Measurements from ENCODE around the gene SH2D4B.

Gene SH2D4B

DNA sequence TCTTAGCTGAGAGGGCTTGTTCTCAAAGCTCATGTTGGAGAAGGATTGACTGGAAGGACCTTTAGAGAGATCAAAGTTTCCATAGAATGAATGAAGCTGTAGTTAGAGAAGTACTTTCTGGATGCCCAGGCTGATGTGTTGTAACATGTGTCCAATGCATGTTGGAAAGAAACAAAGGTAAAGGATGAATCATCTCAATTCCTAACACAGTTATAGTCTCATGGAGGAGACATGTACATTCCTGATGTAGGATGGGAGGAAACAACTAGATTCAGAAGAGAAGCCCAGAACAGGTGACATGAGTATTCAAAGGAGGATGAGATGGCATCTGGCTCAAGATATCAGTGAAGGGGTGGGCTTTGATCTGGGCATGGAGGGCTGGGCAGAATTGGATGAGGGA is 152.7 kb downstream of the SH2D4B start:
- H3K27me3 ChIP-seq (ENCODE audit: insufficient read depth, poor library complexity, severe bottlenecking), result peaks cover 3% of the 10 kb centered on the region

DNA sequence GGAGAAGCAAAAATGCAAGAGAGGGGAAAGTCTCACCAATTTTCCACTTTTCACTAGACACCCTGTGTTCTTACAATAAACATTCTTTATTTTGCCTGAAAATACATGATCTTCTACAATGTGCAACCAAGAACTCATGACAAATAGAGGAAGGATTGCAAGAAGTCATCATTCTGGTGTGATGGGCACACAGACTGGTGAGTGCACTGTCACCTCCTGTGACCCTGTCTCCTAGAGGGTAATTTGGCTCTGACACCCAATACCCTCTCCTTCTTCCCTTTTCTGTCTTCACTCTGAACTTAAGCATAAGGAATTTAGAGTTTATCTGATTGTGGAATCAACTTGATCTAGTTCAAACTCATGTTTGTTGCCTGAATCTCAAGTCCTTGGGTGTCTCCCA is 153.7 kb downstream of the SH2D4B start:
- Histone ChIP-seq H3K27ac (replicated peaks) (no peak overlapping the region), H3K4me3 (replicated peaks; ENCODE audit: insufficient read depth, low read length) (no peak overlapping the region), H3K27me3 (ENCODE audit: insufficient read depth, poor library complexity, severe bottlenecking) (peaks cover 3% of the 10 kb centered on the region)
- TF ChIP-seq, protein P1, sequence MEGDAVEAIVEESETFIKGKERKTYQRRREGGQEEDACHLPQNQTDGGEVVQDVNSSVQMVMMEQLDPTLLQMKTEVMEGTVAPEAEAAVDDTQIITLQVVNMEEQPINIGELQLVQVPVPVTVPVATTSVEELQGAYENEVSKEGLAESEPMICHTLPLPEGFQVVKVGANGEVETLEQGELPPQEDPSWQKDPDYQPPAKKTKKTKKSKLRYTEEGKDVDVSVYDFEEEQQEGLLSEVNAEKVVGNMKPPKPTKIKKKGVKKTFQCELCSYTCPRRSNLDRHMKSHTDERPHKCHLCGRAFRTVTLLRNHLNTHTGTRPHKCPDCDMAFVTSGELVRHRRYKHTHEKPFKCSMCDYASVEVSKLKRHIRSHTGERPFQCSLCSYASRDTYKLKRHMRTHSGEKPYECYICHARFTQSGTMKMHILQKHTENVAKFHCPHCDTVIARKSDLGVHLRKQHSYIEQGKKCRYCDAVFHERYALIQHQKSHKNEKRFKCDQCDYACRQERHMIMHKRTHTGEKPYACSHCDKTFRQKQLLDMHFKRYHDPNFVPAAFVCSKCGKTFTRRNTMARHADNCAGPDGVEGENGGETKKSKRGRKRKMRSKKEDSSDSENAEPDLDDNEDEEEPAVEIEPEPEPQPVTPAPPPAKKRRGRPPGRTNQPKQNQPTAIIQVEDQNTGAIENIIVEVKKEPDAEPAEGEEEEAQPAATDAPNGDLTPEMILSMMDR (IDR thresholded peaks at IDR 0.05; ENCODE audit: insufficient read depth, low read length), result no peak
- no peak for TF ChIP-seq POLR2AphosphoS5 (IDR thresholded peaks at IDR 0.05; ENCODE audit: low read depth)
- TF ChIP-seq SPI1 (IDR thresholded peaks at IDR 0.05; ENCODE audit: borderline replicate concordance, low read depth), result no peak
- TF ChIP-seq GABPA (IDR thresholded peaks at IDR 0.05; ENCODE audit: low read depth), result no peak
- TF ChIP-seq, protein P2, sequence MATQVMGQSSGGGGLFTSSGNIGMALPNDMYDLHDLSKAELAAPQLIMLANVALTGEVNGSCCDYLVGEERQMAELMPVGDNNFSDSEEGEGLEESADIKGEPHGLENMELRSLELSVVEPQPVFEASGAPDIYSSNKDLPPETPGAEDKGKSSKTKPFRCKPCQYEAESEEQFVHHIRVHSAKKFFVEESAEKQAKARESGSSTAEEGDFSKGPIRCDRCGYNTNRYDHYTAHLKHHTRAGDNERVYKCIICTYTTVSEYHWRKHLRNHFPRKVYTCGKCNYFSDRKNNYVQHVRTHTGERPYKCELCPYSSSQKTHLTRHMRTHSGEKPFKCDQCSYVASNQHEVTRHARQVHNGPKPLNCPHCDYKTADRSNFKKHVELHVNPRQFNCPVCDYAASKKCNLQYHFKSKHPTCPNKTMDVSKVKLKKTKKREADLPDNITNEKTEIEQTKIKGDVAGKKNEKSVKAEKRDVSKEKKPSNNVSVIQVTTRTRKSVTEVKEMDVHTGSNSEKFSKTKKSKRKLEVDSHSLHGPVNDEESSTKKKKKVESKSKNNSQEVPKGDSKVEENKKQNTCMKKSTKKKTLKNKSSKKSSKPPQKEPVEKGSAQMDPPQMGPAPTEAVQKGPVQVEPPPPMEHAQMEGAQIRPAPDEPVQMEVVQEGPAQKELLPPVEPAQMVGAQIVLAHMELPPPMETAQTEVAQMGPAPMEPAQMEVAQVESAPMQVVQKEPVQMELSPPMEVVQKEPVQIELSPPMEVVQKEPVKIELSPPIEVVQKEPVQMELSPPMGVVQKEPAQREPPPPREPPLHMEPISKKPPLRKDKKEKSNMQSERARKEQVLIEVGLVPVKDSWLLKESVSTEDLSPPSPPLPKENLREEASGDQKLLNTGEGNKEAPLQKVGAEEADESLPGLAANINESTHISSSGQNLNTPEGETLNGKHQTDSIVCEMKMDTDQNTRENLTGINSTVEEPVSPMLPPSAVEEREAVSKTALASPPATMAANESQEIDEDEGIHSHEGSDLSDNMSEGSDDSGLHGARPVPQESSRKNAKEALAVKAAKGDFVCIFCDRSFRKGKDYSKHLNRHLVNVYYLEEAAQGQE (IDR thresholded peaks at IDR 0.05; ENCODE audit: insufficient replicate concordance, low read depth), result no peak
- DNase-seq (ENCODE audit: low read depth in 1 of 2, low spot score in 1 of 2), result no peak

More for the DNA sequence above, 152.7 kb downstream of the SH2D4B start:
- no peak for DNase-seq (ENCODE audit: low read depth in 1 of 2, low spot score in 1 of 2)
- TF ChIP-seq, protein P2 (IDR thresholded peaks at IDR 0.05; ENCODE audit: insufficient replicate concordance, low read depth), result no peak
- TF ChIP-seq, protein P1 (IDR thresholded peaks at IDR 0.05; ENCODE audit: insufficient read depth, low read length), result no peak
- TF ChIP-seq SPI1 (IDR thresholded peaks at IDR 0.05; ENCODE audit: borderline replicate concordance, low read depth), result no peak
- no peak for TF ChIP-seq POLR2AphosphoS5 (IDR thresholded peaks at IDR 0.05; ENCODE audit: low read depth)
- TF ChIP-seq GABPA (IDR thresholded peaks at IDR 0.05; ENCODE audit: low read depth), result no peak
- Histone ChIP-seq H3K27ac (replicated peaks) (no peak overlapping the region), H3K4me3 (replicated peaks; ENCODE audit: insufficient read depth, low read length) (no peak overlapping the region)

DNA sequence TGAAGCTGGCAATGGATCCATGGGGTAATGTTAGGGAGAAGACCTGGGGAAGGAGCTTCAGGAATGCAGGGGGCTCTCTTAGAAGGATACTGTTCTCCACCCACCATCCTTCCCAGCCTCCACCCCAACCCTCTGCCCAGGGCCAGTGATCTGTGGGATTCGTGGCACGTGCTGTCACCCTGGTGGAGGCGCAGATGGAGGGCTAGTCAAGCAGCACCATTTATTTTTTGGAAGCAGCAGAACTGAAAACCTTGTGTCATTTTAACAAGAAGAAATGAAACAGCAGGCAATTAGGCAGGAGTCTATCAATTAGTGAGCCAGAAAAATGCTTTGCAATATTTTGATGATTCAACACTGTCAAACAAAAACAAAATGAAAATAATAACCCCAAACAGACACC is 155.9 kb downstream of the SH2D4B start:
- no peak for DNase-seq (ENCODE audit: low read depth in 1 of 2, low spot score in 1 of 2)
- no peak overlapping the region for H3K27ac ChIP-seq (replicated peaks)
- no peak overlapping the region for H3K4me3 ChIP-seq (replicated peaks; ENCODE audit: insufficient read depth, low read length)
- TF ChIP-seq, protein P2 (IDR thresholded peaks at IDR 0.05; ENCODE audit: insufficient replicate concordance, low read depth), result no peak
- H3K27me3 ChIP-seq (ENCODE audit: insufficient read depth, poor library complexity, severe bottlenecking), result peaks cover 3% of the 10 kb centered on the region

DNA sequence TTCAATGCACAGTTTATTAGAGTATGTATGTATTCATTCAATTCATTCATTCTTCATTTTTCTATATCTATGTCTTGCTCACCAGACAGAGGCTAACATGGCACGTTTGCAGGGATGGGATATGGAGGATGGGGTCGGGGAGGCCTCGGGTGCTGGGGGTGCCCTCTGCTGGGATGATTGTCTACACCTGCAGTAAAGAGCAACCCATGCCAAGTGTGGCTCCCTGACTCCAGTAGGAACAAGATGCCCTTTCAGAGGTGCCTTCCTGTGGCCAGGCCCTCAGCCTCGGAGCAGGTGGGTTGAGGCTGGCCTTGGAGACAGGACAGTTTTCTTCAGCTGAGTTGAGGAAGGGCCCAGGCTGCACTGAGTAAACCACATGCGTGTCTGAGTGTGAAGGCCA is 157.2 kb downstream of the SH2D4B start:
- Histone ChIP-seq H3K4me3 (replicated peaks; ENCODE audit: insufficient read depth, low read length) (no peak overlapping the region), H3K27me3 (ENCODE audit: insufficient read depth, poor library complexity, severe bottlenecking) (peaks cover 3% of the 10 kb centered on the region), H3K27ac (replicated peaks) (no peak overlapping the region)
- TF ChIP-seq, protein P2 (IDR thresholded peaks at IDR 0.05; ENCODE audit: insufficient replicate concordance, low read depth), result no peak
- no peak for TF ChIP-seq SPI1 (IDR thresholded peaks at IDR 0.05; ENCODE audit: borderline replicate concordance, low read depth)
- no peak for TF ChIP-seq GABPA (IDR thresholded peaks at IDR 0.05; ENCODE audit: low read depth)
- no peak for TF ChIP-seq POLR2AphosphoS5 (IDR thresholded peaks at IDR 0.05; ENCODE audit: low read depth)
- TF ChIP-seq, protein P1 (IDR thresholded peaks at IDR 0.05; ENCODE audit: insufficient read depth, low read length), result no peak
- DNase-seq (ENCODE audit: low read depth in 1 of 2, low spot score in 1 of 2), result no peak

Data from HL-60 (cell line).